HG02973 (cell line): ENCODE measurements around the gene KIRREL3.

Experiments
- ATAC-seq: cut with Tn5 transposase; IDR thresholded peaks from one replicate; pipeline ENCODE4 v1.9.1; 2021; ENCODE audit warnings: moderate library complexity; ENCODE audit not compliant: unreplicated experiment

Gene KIRREL3

DNA sequence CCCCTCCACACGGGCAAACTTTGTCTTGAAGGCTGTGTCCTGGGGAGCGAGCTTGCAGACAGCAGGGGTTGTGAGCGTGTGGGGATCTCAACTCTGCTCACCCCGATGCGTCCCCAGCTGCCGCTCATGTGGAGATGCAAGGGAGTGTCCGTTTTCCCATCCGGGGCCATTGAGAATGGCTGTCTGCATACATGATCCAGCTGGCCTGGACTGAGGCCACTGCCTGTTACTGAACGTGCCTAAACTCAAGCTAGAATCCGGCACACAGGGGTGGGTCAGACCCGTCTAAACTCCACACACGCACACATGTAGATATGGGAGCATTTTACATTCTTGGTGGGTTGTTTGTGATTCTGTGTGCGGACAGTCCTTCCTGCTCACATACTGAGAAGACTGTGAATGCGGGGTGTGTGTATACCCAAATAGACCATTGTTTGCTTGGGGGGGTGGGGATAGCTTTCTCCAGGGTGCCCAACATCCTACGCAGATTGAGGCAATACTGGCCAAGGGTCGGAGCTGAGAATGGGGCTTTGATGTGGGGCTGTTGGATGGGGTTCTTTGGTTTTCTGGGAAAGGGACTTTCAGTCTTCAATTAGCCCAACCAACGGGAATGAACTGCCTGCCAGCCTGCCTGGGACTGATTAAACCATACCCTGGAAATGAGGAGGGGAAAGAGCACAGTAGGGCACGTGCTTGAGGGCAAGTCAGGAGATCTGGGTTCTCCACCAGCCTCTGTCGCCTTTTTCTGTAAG is 584.7 kb downstream of the KIRREL3 start:
- ATAC-seq = no peak

- no peak for ATAC-seq
These were observed 585.4 kb downstream of the KIRREL3 start for GRCh38 chr11:126415128-126415527.

- no peak for ATAC-seq
These were observed 586.0 kb downstream of the KIRREL3 start for GRCh38 chr11:126414615-126415014.

DNA sequence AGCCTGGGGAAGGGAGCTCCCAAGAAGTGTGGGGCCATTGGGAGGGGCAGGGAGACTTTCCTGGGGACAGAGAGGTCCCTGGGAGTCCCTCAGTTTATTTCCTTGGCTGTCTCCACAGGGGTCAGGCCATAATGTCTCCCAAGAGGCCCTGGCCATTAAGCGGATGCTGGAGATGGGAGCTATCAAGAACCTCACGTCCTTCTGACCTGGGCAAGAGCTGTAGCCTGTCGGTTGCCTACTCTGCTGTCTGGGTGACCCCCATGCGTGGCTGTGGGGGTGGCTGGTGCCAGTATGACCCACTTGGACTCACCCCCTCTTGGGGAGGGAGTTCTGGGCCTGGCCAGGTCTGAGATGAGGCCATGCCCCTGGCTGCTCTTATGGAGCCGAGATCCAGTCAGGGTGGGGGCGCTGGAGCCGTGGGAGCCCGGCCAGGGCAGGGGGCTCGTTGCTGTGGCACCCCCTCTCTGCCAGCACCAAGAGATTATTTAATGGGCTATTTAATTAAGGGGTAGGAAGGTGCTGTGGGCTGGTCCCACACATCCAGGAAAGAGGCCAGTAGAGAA is 586.6 kb downstream of the KIRREL3 start:
- ATAC-seq = no peak

DNA sequence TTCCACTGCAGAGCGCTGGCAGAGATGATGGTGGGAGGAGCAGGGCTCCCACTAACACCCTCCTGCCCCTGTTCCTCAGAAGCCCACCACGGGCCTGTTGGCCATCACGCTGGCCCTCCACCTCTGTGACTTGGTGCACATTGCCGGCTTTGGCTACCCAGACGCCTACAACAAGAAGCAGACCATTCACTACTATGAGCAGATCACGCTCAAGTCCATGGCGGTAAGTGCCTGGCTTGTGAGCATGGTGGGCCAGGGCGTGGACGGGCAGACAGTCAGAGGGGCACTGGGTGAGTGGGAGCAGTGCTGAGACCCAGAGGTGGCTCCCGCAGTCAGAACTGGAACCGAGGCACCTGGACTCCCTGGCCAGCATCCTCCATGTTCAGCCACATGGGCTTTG is 587.1 kb downstream of the KIRREL3 start:
- no peak for ATAC-seq

- ATAC-seq = no peak
These were observed 588.6 kb downstream of the KIRREL3 start for GRCh38 chr11:126411971-126412381.

- no peak for ATAC-seq
These were observed 589.9 kb downstream of the KIRREL3 start for GRCh38 chr11:126410649-126411048.

DNA sequence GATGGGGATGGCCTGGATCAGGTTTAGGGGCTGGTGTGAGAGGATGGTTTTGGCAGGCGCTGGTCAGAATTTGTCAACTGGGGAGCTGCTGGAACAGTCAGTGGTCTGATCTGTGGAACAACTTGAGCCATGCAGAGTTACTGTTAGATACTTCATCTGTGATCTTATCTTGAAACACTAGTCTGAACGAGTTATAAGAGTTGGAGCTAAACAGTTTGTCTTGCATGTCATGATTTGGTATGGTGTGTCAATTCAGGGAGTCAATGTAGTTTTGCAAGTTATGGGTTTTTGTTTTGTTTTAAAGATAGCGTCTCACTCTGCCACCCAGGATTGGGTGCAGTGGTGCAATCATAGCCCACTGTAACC is 591.0 kb downstream of the KIRREL3 start:
- ATAC-seq = no peak

DNA sequence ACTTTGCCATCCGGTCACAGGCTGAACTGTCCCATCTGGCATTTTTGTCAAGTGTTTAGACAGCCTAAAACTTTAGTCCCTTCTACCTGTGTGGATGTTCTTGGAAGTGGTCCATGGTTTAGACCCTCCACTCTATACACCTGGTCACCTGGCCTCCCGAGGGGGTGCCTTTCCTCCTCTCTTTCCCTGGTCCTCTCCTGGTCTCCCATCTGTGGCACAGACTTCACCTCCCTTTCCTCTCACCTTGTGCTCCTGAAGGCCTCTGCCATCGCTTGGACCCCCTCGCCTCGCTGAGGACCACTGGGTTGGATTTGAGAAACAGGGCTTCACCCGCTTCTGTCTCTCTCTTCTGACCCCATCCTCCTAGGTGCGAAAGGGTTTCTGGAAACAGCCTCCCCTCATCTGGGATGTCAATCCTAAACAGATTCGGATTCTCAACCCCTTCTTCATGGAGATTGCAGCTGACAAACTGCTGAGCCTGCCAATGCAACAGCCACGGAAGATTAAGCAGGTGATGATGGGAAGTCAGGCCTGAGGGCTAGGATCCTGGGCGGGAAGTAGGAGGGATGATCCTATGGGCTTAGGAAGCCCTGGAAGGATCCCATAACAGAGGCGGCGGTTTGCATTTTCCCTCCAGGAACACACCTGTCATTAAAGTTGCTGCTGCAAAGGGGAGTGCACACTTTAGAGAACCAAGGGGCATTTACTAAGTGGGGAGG is 591.5 kb downstream of the KIRREL3 start:
- no peak for ATAC-seq

GRCh38 chr11:126408496-126408895 is 592.1 kb downstream of the KIRREL3 start:
- ATAC-seq = no peak

- no peak for ATAC-seq
These were observed 592.8 kb downstream of the KIRREL3 start for GRCh38 chr11:126407682-126408288.

GRCh38 chr11:126407101-126407521 is 593.5 kb downstream of the KIRREL3 start:
- ATAC-seq = no peak

- ATAC-seq = no peak
These were observed 594.2 kb downstream of the KIRREL3 start for GRCh38 chr11:126406368-126406767.

DNA sequence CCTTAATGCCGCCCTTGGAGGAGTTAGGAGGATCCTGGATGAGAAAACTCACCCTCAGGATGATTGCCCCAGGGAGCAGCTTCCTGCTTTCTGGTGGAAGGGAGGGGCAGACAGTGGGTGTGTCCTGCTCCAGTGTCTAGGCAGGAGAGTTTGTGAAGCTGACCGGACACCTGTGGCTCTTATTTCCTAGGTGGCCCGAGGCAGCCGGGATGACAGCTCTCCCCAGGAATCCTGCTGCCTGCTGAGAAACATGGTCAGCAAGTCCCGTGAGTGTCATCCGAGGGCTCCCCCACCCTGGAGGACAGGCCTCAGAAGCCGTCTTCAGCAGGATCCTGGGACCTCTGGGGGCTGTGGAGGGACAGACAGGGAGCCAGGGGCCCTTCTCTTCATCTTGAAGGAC is 594.7 kb downstream of the KIRREL3 start:
- no peak for ATAC-seq

DNA sequence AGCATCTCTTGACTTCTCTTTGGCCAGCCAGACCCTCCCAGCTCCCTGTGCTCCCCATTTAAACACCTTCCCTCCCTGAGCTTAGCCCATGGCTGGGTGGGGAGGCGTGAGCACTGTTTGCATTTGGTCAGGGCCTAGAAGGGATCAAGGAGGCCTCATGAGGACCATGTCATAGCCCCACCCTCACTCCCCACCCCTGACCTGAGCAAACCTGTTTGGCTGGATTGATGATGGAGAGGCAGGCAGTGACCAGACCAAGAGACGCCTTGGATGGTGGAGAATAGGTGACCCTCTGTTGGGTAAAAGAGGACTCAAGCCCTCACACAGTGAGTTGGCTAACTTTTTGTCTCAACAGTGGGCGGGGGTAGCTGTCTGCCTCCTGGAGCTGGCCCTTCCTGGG is 595.2 kb downstream of the KIRREL3 start:
- ATAC-seq = no peak

- no peak for ATAC-seq
These were observed 596.2 kb downstream of the KIRREL3 start for GRCh38 chr11:126404367-126404766.

GRCh38 chr11:126403658-126404057 is 596.9 kb downstream of the KIRREL3 start:
- ATAC-seq = peak; percentile 90

- no peak for ATAC-seq
These were observed 597.5 kb downstream of the KIRREL3 start for GRCh38 chr11:126403022-126403581.

- no peak for ATAC-seq
These were observed 600.1 kb downstream of the KIRREL3 start for GRCh38 chr11:126400479-126400878.

DNA sequence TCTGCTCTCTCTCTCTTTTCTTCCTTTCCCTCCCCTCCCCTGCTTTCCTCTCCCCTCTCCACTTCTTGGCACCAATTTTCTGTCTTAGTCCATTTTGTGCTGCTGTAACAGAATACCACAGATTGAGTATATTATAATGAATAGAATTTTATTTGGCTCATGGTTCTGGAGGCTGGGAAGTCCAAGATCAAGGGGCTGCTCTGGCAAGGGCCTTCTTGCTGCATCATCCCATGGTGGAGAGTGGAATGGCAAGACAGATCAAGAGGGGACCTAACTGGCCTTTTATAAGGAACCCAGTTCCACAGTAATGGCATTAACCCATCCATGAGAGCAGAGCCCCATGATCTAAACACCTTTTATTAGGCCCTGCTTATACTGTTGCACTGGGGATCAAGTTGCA is 600.6 kb downstream of the KIRREL3 start:
- ATAC-seq = no peak

- no peak for ATAC-seq
These were observed 601.8 kb downstream of the KIRREL3 start for GRCh38 chr11:126398721-126399120.
